GM23248 (cell line): ENCODE measurements around the gene GJA3. TPM values are rescaled to one million over a fixed set of nuclear protein-coding genes. Genes with fewer than 3 reads are reported as not detected.

Experiments
- DNase-seq: peaks from one replicate; pipeline ENCODE4 v3.0.0-alpha.2; 2015
- H2AFZ ChIP-seq: fragments of 200-600 bp; sonication (generic); 2 replicates; pipeline ENCODE4 v1.6.1; 2016; ENCODE audit warnings: antibody characterized with exemption
- H3F3A ChIP-seq: fragments of 200-600 bp; sonication (generic); 2 replicates; pipeline ENCODE4 v1.6.1; 2016; ENCODE audit warnings: mild to moderate bottlenecking, antibody characterized with exemption, mixed run types; ENCODE audit not compliant: insufficient read depth
- H3K27ac ChIP-seq: fragments of 200-600 bp; sonication (generic); 2 replicates; pipeline ENCODE4 v1.5.1; 2016; ENCODE audit warnings: mild to moderate bottlenecking
- H3K27me3 ChIP-seq: fragments of 200-600 bp; sonication (generic); replicated peaks from 2 replicates; pipeline ENCODE4 v1.6.1; 2016; ENCODE audit warnings: mild to moderate bottlenecking; ENCODE audit not compliant: insufficient read depth
- H3K36me3 ChIP-seq: fragments of 200-600 bp; sonication (generic); 2 replicates; pipeline ENCODE4 v1.6.1; 2016; ENCODE audit warnings: low read depth, mild to moderate bottlenecking
- H3K4me1 ChIP-seq: fragments of 200-600 bp; sonication (generic); 2 replicates; pipeline ENCODE4 v1.6.1; 2016; ENCODE audit warnings: mild to moderate bottlenecking; ENCODE audit not compliant: insufficient read depth
- H3K4me2 ChIP-seq: fragments of 200-600 bp; sonication (generic); one replicate; pipeline ENCODE4 v1.6.1; 2016; ENCODE audit warnings: mild to moderate bottlenecking; ENCODE audit not compliant: unreplicated experiment
- H3K4me3 ChIP-seq: fragments of 200-600 bp; sonication (generic); 2 replicates; pipeline ENCODE4 v1.5.1; 2016; ENCODE audit warnings: mild to moderate bottlenecking
- H3K79me2 ChIP-seq: fragments of 200-600 bp; sonication (generic); 2 replicates; pipeline ENCODE4 v1.6.1; 2016; ENCODE audit warnings: mild to moderate bottlenecking; ENCODE audit not compliant: insufficient read depth
- H3K9ac ChIP-seq: fragments of 200-600 bp; sonication (generic); 2 replicates; pipeline ENCODE4 v1.6.1; 2016; ENCODE audit warnings: mild to moderate bottlenecking
- H3K9me2 ChIP-seq: fragments of 200-600 bp; sonication (generic); 2 replicates; pipeline ENCODE4 v1.6.1; 2016; ENCODE audit warnings: mixed run types, mild to moderate bottlenecking, moderate library complexity; ENCODE audit not compliant: insufficient read depth
- H3K9me3 ChIP-seq: fragments of 200-600 bp; sonication (generic); one replicate; pipeline ENCODE4 v1.6.1; 2017; ENCODE audit warnings: low read depth
- H4K20me1 ChIP-seq: fragments of 200-600 bp; sonication (generic); 2 replicates; pipeline ENCODE4 v1.6.0; 2016; ENCODE audit not compliant: insufficient read depth
- EZH2 ChIP-seq: fragments of 200-600 bp; sonication (generic); IDR thresholded peaks from 2 replicates; pipeline ENCODE4 v1.6.1; 2018; ENCODE audit warnings: antibody characterized with exemption, mild to moderate bottlenecking; ENCODE audit not compliant: insufficient read depth, poor library complexity, severe bottlenecking
- EZH2phosphoT487 ChIP-seq: fragments of 200-600 bp; sonication (generic); IDR thresholded peaks from 2 replicates; pipeline ENCODE4 v1.6.1; 2018; ENCODE audit warnings: antibody characterized with exemption, moderate library complexity, mild to moderate bottlenecking, low read depth; ENCODE audit not compliant: insufficient read depth
- WGBS, 2 experiments: methylation state at CpG; one replicate each; pipeline ENCODE4 v1.1.6; 2015 to 2017; ENCODE audit warnings: low lambda C conversion rate in 2 of 2, low coverage in 1 of 2; ENCODE audit errors: missing lambda C conversion rate in 2 of 2; 5-methylcytosine and 5-hydroxymethylcytosine counted together
- in situ Hi-C: fragments of 300-500 bp; cut with MboI; formaldehyde crosslinking; loops from 2 replicates; pipeline ENCODE4 v1.15.0; 2020
- polyA plus RNA-seq: library from polyadenylated mRNA; unstranded; fragments of >200 nt; fragmentation: Nextera tagmentation; extraction: Ambion mirVana; gene quantifications from 2 replicates; pipeline ENCODE4 v1.2.1, GENCODE V29; 2016
- total RNA-seq: library from RNA; depleted of rRNA; stranded (reverse); fragments of >200 nt; shearing (Covaris generic); gene quantifications from 2 replicates; pipeline ENCODE4 v1.2.3, GENCODE V29; 2014

The GJA3 gene
- total and polyA plus RNA-seq, 2 experiments from 2014 or later = 1.9 to 5.5 TPM

GRCh38 chr13:20116213-20116612 is 44.6 kb downstream of the GJA3 start:
- H3K4me1 ChIP-seq = no peaks in the 10 kb centered on the region
- H3F3A ChIP-seq = peaks cover 9% of the 10 kb centered on the region; the same call in 1 of the 2 replicates
- no peak for DNase-seq
- H3K27ac ChIP-seq = no peak overlapping the region
- H3K9me2 ChIP-seq = no peaks in the 10 kb centered on the region
- in situ Hi-C loops = no loop called here
- H3K9ac ChIP-seq = no peak overlapping the region
- no peaks in the 10 kb centered on the region for H3K9me3 ChIP-seq
- no peak overlapping the region for H3K4me2 ChIP-seq
- no peaks in the 10 kb centered on the region for H3K27me3 ChIP-seq
- no peaks in the 10 kb centered on the region for H3K36me3 ChIP-seq
- TF ChIP-seq EZH2 = no peak
- TF ChIP-seq EZH2phosphoT487 = no peak
- H4K20me1 ChIP-seq = no peaks in the 10 kb centered on the region
- no peak overlapping the region for H3K4me3 ChIP-seq
- no peak overlapping the region for H2AFZ ChIP-seq
- no peaks in the 10 kb centered on the region for H3K79me2 ChIP-seq
- 80 to 82% methylated on average over 6 of the region's 6 CpGs for WGBS, 2 experiments

GRCh38 chr13:20114066-20114610 is 46.7 kb downstream of the GJA3 start:
- Histone ChIP-seq H3K36me3 (no peaks in the 10 kb centered on the region), H3K9me2 (no peaks in the 10 kb centered on the region), H4K20me1 (no peaks in the 10 kb centered on the region), H3K79me2 (no peaks in the 10 kb centered on the region), H3K27me3 (no peaks in the 10 kb centered on the region), H3F3A (no peaks in the 10 kb centered on the region), H3K4me3 (no peak overlapping the region), H3K27ac (no peak overlapping the region), H3K9me3 (no peaks in the 10 kb centered on the region), H3K4me2 (no peak overlapping the region), H3K9ac (no peak overlapping the region), H3K4me1 (no peaks in the 10 kb centered on the region), H2AFZ (no peak overlapping the region)
- in situ Hi-C loops = no loop called here
- no peak for DNase-seq
- TF ChIP-seq EZH2 (no peak), EZH2phosphoT487 (no peak)
- 78 to 79% methylated on average over 10 of the region's 10 CpGs for WGBS, 2 experiments

GRCh38 chr13:20109037-20109436 is 51.8 kb downstream of the GJA3 start:
- WGBS, 2 experiments = 55 to 63% methylated on average over 2 of the region's 2 CpGs
- no peaks in the 10 kb centered on the region for H3F3A ChIP-seq
- no peak overlapping the region for H3K4me3 ChIP-seq
- H2AFZ ChIP-seq = no peak overlapping the region
- DNase-seq = no peak
- H3K4me1 ChIP-seq = no peaks in the 10 kb centered on the region
- no peak overlapping the region for H3K27ac ChIP-seq
- peaks cover 3% of the 10 kb centered on the region; the same call in 1 of the 2 replicates for H3K27me3 ChIP-seq
- H3K9me3 ChIP-seq = no peaks in the 10 kb centered on the region
- TF ChIP-seq EZH2 (no peak), EZH2phosphoT487 (no peak)
- H3K79me2 ChIP-seq = no peaks in the 10 kb centered on the region
- H3K9me2 ChIP-seq = no peaks in the 10 kb centered on the region
- H3K36me3 ChIP-seq = no peaks in the 10 kb centered on the region
- in situ Hi-C loops = no loop called here
- H3K9ac ChIP-seq = no peak overlapping the region
- no peak overlapping the region for H3K4me2 ChIP-seq
- no peaks in the 10 kb centered on the region for H4K20me1 ChIP-seq

GRCh38 chr13:20106742-20107141 is 54.1 kb downstream of the GJA3 start:
- no peak overlapping the region for H3K4me3 ChIP-seq
- H3K4me1 ChIP-seq = peaks cover 13% of the 10 kb centered on the region; the same call in 1 of the 2 replicates
- DNase-seq = no peak
- peaks cover 9% of the 10 kb centered on the region; the same call in 1 of the 2 replicates for H3K27me3 ChIP-seq
- H3K36me3 ChIP-seq = no peaks in the 10 kb centered on the region
- H3K4me2 ChIP-seq = no peak overlapping the region
- H3K27ac ChIP-seq = no peak overlapping the region
- no peaks in the 10 kb centered on the region for H3K9me2 ChIP-seq
- H4K20me1 ChIP-seq = no peaks in the 10 kb centered on the region
- in situ Hi-C loops = no loop called here
- 19% methylated on average over 4 of the region's 4 CpGs for WGBS, 2 experiments
- H3K9me3 ChIP-seq = no peaks in the 10 kb centered on the region
- H3K9ac ChIP-seq = no peak overlapping the region
- no peak for TF ChIP-seq EZH2phosphoT487
- no peak for TF ChIP-seq EZH2
- H3K79me2 ChIP-seq = no peaks in the 10 kb centered on the region
- H2AFZ ChIP-seq = no peak overlapping the region
- H3F3A ChIP-seq = no peaks in the 10 kb centered on the region
